ENCODE measurements around the gene BLMH. TPM values are rescaled to one million over a fixed set of nuclear protein-coding genes. Genes with fewer than 3 reads are reported as not detected.

The BLMH gene
- total and polyA plus RNA-seq, 2 experiments from 2014 or later, result 21.3 to 28.2 TPM

DNA sequence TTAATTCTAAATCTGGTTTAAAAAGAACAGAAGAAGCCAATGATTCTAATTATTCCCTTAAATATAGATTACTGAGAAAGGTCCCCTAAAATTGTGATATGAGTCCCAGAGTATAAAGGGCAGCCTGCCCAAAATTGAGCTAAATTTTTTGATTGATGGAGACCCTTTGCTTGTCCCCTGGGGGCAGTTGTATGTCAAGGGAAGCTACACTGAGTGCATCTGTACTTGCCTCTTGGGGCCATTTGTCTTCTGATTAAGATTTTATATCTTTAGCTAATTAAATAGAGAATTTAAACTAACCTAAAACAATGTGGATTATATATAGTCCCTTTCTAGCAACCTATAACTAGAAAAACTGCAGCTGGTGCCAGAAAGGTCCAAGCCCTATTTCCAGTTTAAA, 12.6 kb downstream of the BLMH start:
- no peaks in the 10 kb centered on the region for H4K20me1 ChIP-seq (ENCODE audit: insufficient read depth, poor library complexity, severe bottlenecking)
- no peaks in the 10 kb centered on the region for H3K4me1 ChIP-seq (ENCODE audit: insufficient read depth)
- no peaks in the 10 kb centered on the region for H3K9me3 ChIP-seq (ENCODE audit: low read depth)
- H3K9me2 ChIP-seq (replicated peaks; ENCODE audit: insufficient read depth), result no peaks in the 10 kb centered on the region
- no peak overlapping the region for H2AFZ ChIP-seq
- TF ChIP-seq EZH2phosphoT487 (IDR thresholded peaks at IDR 0.05; ENCODE audit: low read depth, severe bottlenecking, unreplicated experiment) (no peak), EZH2 (IDR thresholded peaks at IDR 0.05; ENCODE audit: borderline replicate concordance) (no peak)
- TF ChIP-seq, protein P1, sequence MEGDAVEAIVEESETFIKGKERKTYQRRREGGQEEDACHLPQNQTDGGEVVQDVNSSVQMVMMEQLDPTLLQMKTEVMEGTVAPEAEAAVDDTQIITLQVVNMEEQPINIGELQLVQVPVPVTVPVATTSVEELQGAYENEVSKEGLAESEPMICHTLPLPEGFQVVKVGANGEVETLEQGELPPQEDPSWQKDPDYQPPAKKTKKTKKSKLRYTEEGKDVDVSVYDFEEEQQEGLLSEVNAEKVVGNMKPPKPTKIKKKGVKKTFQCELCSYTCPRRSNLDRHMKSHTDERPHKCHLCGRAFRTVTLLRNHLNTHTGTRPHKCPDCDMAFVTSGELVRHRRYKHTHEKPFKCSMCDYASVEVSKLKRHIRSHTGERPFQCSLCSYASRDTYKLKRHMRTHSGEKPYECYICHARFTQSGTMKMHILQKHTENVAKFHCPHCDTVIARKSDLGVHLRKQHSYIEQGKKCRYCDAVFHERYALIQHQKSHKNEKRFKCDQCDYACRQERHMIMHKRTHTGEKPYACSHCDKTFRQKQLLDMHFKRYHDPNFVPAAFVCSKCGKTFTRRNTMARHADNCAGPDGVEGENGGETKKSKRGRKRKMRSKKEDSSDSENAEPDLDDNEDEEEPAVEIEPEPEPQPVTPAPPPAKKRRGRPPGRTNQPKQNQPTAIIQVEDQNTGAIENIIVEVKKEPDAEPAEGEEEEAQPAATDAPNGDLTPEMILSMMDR (IDR thresholded peaks at IDR 0.05; ENCODE audit: poor library complexity), result no peak
- no peak overlapping the region for H3K4me3 ChIP-seq
- no peak for DNase-seq (ENCODE audit: low spot score)
- no peaks in the 10 kb centered on the region for H3K36me3 ChIP-seq (replicated peaks; ENCODE audit: insufficient read depth, low read depth)
- no peaks in the 10 kb centered on the region for H3K79me2 ChIP-seq
- H3K4me2 ChIP-seq, result no peak overlapping the region
- no peaks in the 10 kb centered on the region for H3K27me3 ChIP-seq
- H3K27ac ChIP-seq, result no peak overlapping the region

DNA sequence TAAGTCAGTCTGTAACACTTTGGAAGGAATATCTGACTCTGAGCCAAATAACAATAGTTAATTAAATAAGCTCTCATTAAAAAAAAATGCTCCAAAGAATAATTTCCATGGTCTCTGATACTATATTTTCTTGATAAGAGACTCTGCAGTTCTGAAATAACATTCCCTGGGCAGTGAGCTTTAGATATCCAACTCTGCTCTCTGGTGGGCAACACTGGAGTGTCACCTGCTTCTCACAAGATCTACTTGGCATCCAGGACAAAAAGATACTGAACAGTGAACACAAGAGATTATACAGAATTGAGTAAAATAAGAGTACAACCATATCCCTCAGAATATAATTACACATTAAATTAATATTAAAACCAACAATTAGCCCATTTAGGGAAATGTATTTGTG, 13.7 kb downstream of the BLMH start:
- H3K4me2 ChIP-seq, result no peak overlapping the region
- no peaks in the 10 kb centered on the region for H3K9me2 ChIP-seq (replicated peaks; ENCODE audit: insufficient read depth)
- no peaks in the 10 kb centered on the region for H3K36me3 ChIP-seq (replicated peaks; ENCODE audit: insufficient read depth, low read depth)
- no peaks in the 10 kb centered on the region for H3K9me3 ChIP-seq (ENCODE audit: low read depth)
- DNase-seq (ENCODE audit: low spot score), result peak; percentile 46
- H2AFZ ChIP-seq, result no peak overlapping the region
- no peaks in the 10 kb centered on the region for H3K27me3 ChIP-seq
- no peaks in the 10 kb centered on the region for H3K79me2 ChIP-seq
- H4K20me1 ChIP-seq (ENCODE audit: insufficient read depth, poor library complexity, severe bottlenecking), result no peaks in the 10 kb centered on the region
- H3K4me1 ChIP-seq (ENCODE audit: insufficient read depth), result no peaks in the 10 kb centered on the region
- TF ChIP-seq, protein P1 (IDR thresholded peaks at IDR 0.05; ENCODE audit: poor library complexity), result peak; percentile 55
- TF ChIP-seq EZH2 (IDR thresholded peaks at IDR 0.05; ENCODE audit: borderline replicate concordance) (no peak), EZH2phosphoT487 (IDR thresholded peaks at IDR 0.05; ENCODE audit: low read depth, severe bottlenecking, unreplicated experiment) (no peak)
- H3K4me3 ChIP-seq, result no peak overlapping the region
- H3K27ac ChIP-seq, result no peak overlapping the region

DNA sequence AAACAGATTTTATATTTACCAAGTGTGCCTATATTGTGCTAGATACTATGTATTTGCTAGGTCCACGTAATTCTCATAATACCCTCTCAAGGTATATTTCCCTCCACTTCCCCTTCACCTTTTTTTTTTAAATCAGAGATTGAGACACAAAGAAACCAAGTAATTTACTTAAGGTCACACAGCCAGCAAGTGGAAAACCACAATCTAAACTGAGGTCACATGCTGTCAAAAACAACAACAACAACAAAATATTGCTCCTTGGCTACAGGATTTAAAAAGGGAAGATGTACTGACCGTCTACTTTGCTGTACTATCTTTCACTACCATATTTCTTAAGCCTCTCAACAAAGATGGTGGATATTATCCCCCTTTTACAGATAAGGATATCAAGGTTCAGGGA, 15.8 kb downstream of the BLMH start:
- Histone ChIP-seq H3K79me2 (no peaks in the 10 kb centered on the region), H4K20me1 (ENCODE audit: insufficient read depth, poor library complexity, severe bottlenecking) (no peaks in the 10 kb centered on the region), H3K4me1 (ENCODE audit: insufficient read depth) (no peaks in the 10 kb centered on the region), H3K9me3 (ENCODE audit: low read depth) (no peaks in the 10 kb centered on the region), H3K4me2 (no peak overlapping the region), H3K27ac (no peak overlapping the region), H3K36me3 (replicated peaks; ENCODE audit: insufficient read depth, low read depth) (no peaks in the 10 kb centered on the region), H3K27me3 (no peaks in the 10 kb centered on the region), H2AFZ (no peak overlapping the region), H3K4me3 (no peak overlapping the region), H3K9me2 (replicated peaks; ENCODE audit: insufficient read depth) (no peaks in the 10 kb centered on the region)
- no peak for DNase-seq (ENCODE audit: low spot score)
- TF ChIP-seq EZH2phosphoT487 (IDR thresholded peaks at IDR 0.05; ENCODE audit: low read depth, severe bottlenecking, unreplicated experiment), result no peak
- no peak for TF ChIP-seq EZH2 (IDR thresholded peaks at IDR 0.05; ENCODE audit: borderline replicate concordance)
- TF ChIP-seq, protein P1 (IDR thresholded peaks at IDR 0.05; ENCODE audit: poor library complexity), result no peak
- WGBS (ENCODE audit: low lambda C conversion rate, missing lambda C conversion rate), result 80% methylated on average over 2 of the region's 2 CpGs

DNA sequence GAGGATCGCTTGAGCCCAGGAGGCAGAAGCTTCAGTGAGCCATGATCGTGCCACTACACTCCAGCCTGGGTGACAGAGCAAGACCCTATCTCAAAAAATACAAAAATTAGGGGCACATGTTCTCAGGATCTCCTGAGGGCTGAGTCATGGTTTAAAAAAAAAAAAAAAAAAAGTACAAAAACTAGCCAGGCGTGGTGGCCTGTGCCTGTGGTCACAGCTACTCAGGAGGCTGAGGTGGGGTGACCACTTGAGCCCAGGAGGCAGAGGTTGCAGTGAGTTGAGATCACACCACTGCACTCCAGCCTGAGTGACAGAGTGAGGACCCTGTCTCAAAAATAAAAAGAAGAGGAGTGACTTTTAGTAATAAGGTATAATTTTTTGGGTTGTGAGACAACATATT, 16.9 kb downstream of the BLMH start:
- Histone ChIP-seq H3K4me1 (ENCODE audit: insufficient read depth) (no peaks in the 10 kb centered on the region), H3K27me3 (no peaks in the 10 kb centered on the region), H4K20me1 (ENCODE audit: insufficient read depth, poor library complexity, severe bottlenecking) (no peaks in the 10 kb centered on the region), H3K4me2 (no peak overlapping the region), H3K9me2 (replicated peaks; ENCODE audit: insufficient read depth) (no peaks in the 10 kb centered on the region), H3K27ac (no peak overlapping the region), H3K36me3 (replicated peaks; ENCODE audit: insufficient read depth, low read depth) (no peaks in the 10 kb centered on the region), H3K79me2 (no peaks in the 10 kb centered on the region), H2AFZ (no peak overlapping the region), H3K9me3 (ENCODE audit: low read depth) (no peaks in the 10 kb centered on the region), H3K4me3 (no peak overlapping the region)
- WGBS (ENCODE audit: low lambda C conversion rate, missing lambda C conversion rate), result 90% methylated on average over 3 of the region's 3 CpGs
- DNase-seq (ENCODE audit: low spot score), result no peak
- TF ChIP-seq EZH2phosphoT487 (IDR thresholded peaks at IDR 0.05; ENCODE audit: low read depth, severe bottlenecking, unreplicated experiment) (no peak), EZH2 (IDR thresholded peaks at IDR 0.05; ENCODE audit: borderline replicate concordance) (no peak)
- TF ChIP-seq, protein P1 (IDR thresholded peaks at IDR 0.05; ENCODE audit: poor library complexity), result no peak

Measured in hepatocyte (in vitro differentiated cells).